NCI-H2107 treated with DMSO at 0.1 percent for 48 hours (cell line): Measurements from ENCODE around the gene AGPS.
A peak's percentile ranks its signal among the peaks of the same experiment; 100 is the strongest.
"Not testable (repeated sequence)": the region's sequence is repeated elsewhere in the genome, so short reads cannot be mapped to it uniquely, and the experiment has no call there.

Experiments used
- DNase-seq: peaks from one replicate; lab custom pipeline; 2025; ENCODE audit not compliant: unreplicated experiment; lab: John Stamatoyannopoulos, UW

AGPS gene

DNA sequence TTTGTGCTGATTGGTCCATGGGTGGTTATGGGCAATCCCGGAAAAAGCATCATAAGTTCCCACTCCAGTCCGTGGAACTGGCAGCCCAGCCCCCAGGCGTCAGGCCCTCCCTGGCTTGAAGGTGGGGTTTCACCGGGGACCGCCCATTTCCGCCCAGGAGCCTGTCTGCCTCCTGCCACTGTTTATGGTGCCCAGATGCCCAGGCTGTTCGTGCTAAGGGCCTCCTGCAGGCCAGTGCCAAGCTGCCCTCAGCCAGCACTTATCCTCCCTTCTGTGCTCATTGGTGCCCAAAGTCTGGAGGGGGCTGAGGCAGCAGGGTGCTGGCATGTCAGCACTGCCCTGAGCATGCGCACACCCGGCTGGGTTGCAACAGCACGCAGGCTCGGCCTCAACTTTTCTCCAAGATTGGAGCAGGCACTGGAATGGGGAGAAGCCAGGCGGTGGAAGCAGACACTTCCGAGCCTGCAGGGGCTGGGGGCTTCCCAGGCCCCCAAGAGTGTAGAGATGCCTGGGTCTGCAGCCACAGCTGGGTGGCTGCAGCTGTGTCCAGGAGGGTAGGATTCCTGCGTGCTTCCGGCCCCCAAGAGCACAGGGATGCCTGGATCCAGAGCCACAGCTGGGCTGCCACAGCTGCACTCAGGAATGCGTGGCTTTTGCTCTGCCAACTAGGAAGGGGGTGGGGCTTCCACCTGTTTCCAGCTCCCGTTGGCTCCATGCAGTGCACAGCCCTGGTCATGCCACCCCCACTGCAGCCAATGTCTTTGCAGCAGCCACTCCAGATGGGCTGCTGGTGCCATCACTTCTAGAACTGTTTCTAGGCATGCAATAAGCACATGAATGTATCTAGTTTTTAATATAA lies 74.0 kb downstream of the AGPS start:
- no peak for DNase-seq

DNA sequence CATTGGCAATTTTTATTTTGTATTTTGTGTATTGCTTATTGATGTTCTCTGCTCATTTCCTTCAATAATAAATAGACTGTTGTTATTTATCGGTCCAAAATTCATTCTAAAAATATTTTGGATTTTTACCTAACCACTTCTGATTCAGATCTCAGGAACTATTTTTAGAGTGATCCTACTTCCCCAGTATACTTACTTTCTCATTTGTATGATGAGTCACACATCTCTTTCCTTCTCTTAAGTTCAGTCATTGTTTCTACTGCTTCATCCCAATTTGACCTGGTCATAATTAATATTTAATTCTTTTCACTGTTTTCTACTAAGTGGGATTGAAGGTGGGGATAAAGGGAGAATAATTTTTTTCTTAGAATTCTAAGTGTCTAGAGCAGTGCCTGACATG lies 75.1 kb downstream of the AGPS start:
- DNase-seq, result no peak

DNA sequence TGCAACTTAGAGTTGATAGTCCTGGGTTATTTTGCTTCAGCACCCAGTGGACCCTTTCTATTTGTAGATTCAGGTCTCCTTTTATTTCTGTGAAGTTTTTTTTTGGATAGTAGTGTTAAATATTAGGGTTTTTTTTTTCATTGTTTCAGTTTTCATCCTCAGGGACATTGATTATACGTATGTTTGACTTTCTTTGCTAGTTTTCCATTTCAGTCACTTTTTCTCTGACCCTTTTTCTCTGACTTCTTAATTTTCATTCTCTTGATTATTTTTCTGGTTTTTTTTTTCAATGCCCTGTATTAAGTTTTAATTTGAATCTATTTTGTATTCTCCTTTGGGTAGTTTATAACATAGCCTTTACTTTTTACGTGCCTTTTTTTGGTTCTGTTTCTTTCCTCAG lies 79.4 kb downstream of the AGPS start:
- no peak for DNase-seq

DNA sequence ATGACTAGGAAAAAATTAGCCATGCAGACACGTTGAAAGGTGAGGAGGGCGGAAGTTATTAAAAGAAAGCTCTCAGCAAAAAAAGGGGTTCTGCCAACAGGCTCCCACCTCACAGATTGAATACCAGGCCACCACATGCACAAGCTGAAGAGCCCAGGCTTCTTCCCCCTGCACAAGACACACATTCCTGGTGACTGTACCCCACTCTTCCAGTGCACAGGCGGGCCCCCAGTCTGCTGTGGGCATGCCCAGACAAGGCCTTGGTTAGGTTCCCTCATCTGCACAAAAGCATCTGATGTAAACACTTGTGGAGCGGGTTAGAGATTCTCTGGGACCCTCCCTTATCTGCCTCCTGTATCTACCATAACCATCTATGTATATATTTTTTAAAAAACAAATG lies 81.7 kb downstream of the AGPS start:
- DNase-seq, result no peak

DNA sequence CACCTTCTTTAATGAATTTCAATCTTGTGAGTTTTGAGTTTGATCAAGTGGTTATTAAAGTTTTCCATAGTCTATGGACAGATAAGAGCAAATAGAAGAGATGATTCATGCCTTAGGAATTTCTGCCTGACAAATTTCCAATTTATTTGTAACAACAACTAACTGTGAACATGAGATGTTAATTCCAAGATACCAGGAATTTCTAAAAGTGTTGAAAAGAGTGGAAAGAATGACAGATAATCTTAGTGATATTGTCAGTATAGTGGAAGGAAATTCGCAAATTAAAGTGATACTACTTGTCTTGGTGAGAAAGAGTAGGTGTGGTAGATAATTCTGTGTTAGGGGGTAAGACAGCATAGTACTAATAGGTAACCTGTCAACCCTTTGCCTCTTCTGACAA lies 82.4 kb downstream of the AGPS start:
- DNase-seq, result no peak

DNA sequence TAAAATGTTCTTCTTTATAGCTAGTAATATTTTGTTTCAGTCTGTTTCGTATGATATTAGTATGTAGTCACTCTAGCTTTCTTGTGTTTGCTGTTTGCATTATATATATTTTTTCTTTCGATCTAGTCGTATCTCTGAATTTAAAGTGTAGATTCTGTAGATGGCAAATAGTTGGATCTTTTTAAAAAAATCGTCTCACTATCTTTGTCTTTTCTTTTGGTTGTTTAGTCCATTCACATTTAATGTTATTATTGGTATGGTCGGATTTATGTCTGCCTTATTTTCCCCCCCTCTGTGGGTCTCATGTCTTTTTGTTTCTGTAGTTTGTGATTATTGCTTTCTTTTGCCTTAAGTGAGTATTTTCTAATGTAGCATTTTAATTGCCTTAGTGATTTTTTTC lies 84.3 kb downstream of the AGPS start:
- no peak for DNase-seq

DNA sequence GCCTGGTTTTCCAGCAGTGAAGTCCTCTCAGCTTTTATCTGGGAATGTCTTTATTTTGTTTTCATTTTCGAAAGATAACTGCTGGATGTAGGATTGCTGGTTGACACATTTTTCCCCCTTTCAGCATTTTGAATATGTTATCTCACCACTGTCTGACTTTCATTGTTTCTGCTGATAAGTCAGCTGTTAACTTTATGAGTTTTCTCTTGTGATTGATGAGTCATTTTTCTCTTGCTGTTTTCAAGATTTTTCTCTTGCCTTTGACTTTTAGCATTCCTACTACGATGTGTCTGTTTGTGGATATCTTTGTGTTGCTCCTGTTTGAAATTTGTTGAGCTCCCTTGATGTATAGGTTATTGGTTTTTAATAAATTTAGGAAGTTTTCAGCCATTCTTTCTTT lies 85.5 kb downstream of the AGPS start:
- no peak for DNase-seq

DNA sequence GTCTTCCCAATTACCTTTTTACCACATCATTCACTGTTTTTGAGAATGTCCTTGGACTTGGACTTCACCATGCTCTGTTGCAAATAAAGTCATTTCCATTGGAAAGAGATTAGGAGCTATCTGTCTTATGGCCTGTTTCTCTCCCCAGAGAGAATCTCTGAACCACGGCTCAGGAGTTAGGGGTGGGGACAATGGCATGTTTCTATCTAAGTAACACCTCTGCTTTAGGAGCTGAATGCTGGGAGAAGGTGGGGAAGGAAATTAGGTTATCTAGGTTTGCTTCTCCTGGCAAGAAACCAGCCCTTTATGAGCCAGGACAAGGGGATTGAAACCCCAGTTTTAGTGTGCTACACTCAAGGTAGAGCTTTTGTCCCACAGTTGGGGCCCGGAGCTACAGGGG lies 86.3 kb downstream of the AGPS start:
- no peak for DNase-seq

DNA sequence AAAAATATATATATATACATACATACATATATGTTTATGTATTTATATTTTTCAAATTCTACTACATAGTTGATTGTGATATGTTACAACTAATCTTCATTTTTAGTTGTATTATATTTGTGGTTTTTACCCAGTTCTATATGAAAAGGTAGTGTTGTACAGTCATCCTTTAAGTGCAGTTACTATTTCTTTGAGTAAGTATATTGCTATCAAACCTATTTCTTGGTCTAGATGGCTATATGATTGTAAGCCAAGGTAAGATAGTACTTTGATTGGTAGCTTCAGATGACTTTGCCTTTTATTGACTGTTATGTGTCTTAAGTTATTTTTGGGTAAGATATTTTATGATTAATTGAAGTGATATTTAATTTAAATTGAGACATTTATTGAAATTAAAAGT lies 89.6 kb downstream of the AGPS start:
- DNase-seq, result no peak

DNA sequence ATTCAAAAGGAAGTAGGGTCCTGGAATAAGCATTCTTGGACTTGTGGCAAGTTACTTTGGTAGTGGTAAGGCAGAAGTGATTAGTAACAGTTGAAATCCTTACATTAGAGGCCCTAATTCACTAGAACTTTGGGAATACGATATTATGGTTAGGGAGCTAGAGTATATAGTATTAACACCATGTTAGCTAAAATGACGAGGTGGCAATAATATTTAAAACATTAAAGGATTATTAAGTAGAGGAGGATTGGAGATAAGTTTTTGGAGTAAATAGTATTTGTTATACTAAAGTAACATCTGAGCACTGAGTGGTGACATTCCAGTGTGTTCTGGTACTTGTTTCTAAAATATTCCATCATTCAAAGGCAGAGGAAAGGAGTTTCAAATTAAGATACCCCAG lies 91.0 kb downstream of the AGPS start:
- no peak for DNase-seq

DNA sequence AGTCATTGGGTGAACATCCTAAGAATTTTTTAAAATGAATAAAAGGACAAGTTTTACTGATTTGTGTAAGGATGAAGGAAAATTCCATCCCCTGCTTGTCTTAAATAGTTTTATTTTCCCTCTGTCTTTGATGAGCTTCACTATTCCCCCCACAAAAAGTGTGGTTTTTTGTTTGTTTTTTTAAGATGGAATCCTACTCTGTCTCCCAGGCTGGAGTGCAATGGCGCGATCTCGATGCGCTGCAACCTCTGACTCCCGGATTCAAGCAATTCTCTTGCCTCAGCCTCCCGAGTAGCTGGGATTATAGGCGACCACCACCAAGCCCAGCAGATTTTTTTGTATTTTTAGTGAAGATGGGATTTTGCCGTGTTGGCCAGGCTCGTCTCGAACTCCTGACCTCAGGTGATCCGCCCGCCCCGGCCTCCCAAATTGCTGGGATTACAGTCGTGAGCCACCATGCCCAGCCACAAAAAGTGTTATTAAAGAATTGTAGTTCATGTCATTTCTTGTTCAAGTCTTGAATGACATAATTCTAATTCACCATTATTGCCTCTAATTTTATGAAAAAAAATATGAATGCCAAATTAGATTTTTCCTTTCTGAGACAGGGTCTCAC lies 91.7 kb downstream of the AGPS start:
- DNase-seq, result no peak

DNA sequence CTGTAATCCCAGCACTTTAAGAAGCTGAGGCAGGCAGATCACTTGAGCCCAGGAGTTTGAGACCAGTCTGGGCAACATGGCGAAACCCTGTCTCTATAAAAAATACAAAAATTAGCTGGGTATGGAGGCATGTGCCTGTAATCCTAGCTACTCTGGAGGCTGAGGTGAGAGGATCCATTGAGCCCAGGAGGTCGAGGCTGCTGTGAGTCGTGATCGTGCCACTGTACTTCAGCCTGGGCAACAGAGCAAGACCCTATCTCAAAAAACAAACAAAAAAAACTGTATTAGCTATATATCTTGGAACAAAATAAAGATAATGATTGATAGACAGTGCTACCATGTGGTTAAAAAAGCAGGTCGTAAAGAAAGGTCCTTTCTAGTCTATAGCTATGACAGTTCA lies 93.1 kb downstream of the AGPS start:
- DNase-seq, result not testable (repeated sequence)

DNA sequence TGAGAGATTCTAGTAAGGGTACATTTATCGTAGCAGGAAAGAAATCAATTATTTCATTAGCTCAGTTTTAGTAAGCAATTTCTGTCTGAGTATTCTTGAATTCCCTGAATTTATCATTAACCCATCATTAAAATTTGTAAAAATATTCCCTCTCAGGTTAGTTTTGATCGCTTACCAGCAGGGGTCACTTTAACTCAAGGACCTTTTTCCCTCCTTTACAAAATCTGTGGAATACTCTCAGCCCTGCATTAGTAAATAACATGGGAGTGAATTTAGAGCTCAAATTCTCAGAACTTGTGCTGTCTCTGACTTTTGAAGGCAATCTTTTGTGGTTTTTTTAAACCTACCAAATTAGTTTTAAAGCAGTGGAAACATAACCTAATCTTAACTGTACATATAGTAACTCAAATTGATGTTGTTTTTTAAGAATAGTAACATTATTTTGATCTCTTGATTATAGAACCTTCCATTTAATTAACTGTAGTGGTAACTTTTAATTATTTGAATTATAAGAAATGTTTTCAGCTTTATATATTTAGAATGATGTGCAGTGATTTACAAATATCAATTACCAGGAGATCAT lies 97.2 kb downstream of the AGPS start:
- DNase-seq, result peak; percentile 34

DNA sequence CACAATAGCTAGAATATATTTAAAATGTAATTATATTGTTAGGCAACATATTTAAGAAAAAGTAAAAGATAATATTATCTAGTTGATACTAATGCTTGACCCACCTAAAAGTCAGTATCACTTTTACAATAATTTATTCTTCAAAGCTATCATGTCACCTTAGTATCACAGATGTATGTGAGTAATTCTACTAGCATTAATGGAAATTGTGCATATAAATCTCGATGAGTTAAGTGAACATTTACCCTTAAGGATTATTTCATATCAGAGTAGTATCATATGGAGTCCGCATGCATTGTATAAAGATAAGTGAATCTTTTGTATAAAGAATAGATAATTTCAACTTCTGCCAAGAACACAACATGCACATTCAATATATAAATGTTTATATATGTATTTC lies 103.4 kb downstream of the AGPS start:
- DNase-seq, result no peak

DNA sequence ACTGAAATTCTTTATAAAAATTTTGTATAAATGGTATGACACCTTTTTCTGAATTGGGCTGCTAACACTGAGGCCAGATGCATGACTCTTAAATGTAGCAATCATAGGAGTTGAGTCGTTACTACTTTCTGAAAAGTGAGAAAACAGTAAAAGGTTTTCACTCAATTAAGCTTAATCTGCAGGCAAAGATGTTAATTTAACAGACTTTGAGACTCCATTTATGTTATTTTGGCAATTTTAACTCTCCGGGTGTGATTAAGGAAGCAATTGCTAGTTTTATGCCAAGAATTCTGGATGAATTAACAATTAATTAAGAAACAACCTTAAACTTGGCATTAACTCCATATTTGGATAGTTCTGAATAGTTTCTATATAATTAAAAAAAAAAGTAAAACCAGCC lies 104.3 kb downstream of the AGPS start:
- DNase-seq, result no peak

DNA sequence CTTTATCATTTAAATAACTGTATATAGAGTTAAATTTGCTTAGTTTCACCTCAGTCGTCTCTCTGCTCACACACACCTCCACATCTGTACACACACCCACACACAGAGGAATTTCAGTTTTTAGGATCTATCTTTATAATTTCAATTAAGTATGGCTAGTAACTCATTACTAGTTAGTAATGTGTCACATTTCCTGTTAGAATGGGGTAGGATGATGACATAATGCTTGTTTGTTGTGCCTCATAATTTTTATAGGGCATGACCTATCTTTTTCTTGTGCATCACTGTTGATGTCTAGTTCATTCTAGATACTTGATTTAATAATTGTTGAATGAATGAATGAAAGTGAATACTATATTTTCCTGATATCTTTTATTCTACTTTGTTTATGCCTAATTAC lies 108.6 kb downstream of the AGPS start:
- DNase-seq, result no peak

DNA sequence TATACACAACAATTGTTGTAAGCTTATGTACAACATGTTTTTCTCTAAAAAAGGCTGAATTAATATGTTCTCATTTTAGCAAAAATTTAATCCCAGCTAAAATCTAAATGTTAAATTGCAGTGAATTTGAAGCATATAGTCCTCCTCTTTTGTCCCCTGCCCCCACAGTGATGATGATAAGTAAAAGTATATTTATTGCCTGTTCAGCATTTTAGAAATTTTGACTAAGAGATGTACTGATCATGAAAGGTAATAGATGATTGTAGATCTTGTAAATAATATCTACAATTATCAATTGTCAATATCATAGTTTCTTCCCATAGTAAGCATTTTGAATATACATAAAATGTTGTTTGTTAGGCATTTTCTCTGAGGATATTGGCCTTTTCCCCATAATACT lies 113.9 kb downstream of the AGPS start:
- DNase-seq, result no peak

DNA sequence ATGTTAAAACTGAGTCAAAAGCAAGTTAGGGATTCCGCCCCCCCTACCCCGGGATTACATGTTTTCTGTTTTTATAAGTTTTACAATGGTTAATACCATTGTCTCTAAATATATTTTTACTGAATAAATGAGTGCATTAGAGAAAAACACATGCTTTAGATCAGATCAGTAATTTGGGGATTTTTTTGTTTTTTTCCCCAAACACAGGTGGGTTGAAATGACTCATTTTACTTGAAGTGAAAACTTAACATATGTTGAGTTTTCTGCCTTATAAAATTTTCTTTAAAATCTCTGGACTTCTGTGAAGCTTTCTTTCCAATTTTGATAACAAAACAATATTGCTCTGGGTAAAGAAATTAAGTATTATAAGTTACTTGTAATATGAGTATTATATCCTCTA lies 114.4 kb downstream of the AGPS start:
- no peak for DNase-seq

DNA sequence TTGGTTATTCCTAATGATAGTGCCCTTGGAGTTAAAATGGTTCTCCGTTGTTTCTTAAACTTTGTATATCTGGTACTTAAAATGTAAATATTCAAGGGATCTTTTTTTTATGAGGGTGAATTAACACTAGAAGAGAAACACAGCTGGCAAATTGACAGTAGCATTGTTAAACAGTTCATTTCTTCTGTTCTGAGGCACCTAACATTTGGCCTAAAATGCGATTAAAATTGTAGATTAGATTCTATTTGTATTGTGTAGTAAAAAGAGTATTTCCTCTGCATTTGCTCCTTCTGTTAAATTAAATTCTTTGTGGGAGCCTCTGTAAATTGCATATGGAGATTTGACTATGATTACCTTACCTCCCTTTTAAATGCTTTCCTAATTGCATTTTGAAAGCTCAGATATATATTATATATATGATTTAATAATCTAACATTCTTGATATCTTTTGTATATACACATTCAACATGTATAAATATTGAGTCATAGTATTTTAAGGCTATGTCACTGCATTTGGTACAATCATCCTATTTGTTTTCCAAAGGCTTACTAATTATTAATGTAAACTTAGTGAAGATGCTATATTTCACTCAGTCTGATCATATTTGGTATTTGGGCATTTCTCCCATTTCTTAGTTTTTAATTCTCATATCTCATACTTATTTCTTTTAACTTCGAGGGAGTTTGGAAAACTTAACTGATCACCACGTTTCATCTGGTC lies 124.4 kb downstream of the AGPS start:
- DNase-seq, result no peak

DNA sequence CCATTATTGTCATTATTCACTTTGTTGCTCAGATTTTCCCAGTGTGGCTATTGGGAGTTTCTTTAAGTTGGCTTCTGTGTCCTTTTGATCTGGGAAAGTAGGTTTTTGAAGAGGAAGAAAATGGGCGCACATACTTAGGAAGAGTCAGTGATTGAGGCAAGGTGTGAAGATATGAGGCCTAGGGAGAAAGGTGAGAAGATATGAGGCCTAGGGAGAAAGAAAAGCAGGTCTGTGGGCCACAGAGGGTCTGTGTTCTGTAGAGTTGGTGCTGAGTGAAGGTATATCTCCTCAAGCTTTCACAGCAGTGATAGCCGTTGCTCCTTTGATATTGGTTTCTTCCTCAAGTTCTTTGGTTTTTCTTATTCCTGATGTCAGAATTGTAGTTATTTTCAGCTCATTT lies 126.2 kb downstream of the AGPS start:
- DNase-seq, result no peak

DNA sequence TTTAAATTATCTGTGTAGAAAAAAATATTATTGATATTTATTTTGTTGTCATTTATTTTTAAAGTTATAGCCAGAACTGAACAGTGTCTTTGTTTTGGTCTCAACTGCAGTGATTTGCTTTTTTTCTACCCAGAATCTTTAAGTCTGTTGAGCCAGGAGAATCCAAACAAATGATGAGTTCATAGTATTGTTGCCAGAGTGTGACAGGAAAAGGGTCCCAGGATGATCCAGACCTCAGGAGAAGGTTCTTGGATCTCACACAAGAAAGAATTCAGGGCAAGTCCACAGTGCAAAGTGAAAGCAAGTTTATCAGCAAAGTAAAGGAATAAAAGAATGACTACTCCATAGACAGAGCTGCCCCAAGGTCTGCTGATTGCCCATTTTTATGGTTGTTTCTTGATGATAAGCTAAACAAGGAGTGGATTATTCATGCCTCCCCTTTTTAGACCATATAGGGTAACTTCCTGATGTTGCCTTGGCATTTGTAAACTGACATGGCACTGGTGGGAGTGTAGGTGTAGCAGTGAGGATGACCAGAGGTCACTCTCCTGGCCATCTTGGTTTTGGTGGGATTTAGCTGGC lies 127.1 kb downstream of the AGPS start:
- no peak for DNase-seq

DNA sequence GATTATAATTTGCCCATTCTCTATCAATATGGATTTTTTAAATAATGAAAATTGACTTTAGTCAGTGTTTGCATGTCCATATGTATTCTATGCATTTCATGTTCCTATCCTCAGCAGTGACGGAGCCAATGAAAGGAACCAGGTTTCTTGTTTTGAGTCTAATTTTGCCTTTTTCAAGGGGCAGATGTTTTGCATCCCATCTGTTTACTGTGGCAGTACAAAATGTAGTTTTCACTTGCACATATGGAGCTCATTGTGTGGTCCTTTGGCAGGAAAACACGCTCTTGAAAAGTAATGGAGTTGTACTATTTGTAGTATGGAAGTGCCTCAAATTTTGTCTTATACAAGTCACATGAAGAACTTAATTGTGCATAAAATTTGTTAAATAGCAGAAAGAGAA lies 127.8 kb downstream of the AGPS start:
- no peak for DNase-seq
